GM21381 (cell line): ENCODE results near the gene TRRAP.

ENCODE experiments used
- ATAC-seq: cut with Tn5 transposase; IDR thresholded peaks from one replicate; pipeline ENCODE4 v1.9.1; 2021; ENCODE audit warnings: mild to moderate bottlenecking, moderate library complexity; ENCODE audit not compliant: unreplicated experiment

Gene TRRAP

DNA sequence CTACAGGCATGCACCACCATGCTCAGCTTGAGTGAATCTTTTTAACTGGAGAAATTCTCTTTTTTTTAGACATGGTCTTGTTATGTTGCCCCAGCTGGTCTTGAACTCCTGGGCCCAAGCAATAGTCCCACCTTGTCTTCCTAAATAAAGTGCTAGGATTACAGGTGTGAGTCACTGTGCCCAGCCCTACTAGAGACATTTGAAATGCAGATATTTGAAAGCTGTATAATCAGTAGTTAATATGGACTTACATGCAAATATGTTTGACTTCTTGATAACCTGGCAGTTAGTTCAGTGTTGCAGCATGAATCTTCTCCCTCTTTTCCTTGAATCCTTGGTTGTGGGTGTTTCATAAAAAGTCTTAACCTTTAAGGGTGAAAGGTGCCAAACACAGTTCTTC lies 8.7 kb downstream of the TRRAP start:
- no peak for ATAC-seq

DNA sequence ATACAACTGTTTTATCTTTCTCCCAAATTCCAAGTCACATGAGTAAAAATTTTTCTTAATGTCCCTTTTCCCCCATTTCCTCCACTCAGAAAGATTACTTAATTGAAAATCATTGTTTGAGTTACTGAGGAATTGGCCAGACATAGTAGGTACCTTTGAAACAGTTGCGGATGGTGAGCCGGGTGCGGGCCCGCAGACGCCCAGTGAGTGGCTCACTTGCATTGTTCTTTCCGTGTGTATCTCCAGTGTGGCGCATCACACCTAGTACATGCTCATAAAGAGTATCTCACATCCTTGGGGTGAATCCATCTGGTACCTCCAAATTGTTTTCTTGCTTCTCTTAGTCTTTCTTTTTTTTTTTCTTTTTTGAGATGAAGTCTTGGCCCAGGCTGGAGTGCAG lies 14.3 kb downstream of the TRRAP start:
- ATAC-seq: no peak

DNA sequence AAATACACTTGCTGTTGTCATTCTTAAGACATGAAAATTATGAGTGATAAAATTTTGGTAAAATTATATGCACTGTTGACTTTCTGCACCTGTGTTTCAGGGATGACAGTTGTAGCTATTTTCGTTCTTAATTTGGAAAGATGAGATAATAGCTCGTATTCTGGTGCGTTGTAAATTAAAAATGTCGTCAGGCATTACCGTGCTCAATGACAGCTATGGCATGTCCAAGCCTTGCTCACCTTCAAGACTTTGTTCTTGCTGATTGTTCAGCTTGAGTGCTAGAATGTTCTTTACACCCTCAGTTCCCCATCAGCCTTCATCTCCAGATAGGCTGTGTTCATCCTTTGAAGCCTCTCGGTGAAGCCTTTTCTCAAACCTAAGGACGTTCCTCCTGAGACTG lies 21.5 kb downstream of the TRRAP start:
- no peak for ATAC-seq

DNA sequence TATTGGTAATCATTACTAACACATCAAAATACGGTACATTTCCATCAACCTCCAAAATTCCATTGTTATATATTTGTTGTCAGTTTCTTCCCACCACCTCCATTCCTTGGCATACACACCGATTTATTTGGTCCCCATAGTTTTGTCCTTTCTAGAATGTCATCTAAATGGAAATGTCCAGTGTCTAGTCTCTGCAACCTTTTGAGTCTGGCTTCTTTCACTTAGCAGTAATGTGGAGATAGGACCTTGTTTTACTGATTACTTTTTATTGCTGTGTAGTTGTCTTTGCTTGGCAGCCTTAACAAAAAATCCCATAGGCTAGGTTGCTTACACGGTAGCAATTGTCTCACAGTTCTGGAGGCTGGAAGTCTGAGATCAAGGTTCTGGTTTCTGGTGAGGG lies 22.5 kb downstream of the TRRAP start:
- ATAC-seq: no peak

DNA sequence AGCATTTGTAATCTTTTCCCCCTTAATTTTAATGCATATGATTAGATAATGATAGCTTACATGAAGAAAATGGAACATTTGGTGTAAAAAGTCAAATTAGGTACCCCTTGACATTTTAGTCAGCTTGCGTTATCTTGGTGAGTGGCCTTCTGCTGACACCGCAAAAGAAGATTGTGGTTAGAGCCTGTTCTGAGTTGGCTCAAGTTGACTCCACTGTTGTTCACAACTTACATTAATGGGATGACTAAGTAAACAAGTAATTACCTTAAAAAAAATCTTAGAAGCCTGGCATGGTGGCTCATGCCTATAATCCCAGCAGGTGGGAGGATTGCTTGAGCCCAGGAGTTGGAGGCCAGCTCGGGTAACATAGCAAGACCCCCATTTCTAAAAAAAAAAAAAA lies 24.2 kb downstream of the TRRAP start:
- no peak for ATAC-seq

DNA sequence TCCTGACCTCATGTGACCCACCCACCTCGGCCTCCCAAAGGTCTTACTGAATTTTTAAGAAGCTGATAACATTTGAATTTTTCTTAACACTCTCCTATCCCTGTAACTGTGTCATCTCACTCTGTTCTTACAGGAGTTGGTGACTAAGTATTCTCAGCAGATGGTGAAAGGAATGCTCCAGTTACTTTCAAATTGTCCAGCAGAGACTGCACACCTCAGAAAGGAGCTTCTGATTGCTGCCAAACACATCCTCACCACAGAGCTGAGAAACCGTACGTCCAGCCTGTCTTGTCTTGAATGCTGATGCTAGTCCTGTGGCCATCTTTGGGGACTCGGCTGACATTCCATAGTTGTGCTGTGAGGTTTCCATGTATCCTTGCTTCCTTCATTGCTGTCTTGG lies 24.9 kb downstream of the TRRAP start:
- no peak for ATAC-seq

DNA sequence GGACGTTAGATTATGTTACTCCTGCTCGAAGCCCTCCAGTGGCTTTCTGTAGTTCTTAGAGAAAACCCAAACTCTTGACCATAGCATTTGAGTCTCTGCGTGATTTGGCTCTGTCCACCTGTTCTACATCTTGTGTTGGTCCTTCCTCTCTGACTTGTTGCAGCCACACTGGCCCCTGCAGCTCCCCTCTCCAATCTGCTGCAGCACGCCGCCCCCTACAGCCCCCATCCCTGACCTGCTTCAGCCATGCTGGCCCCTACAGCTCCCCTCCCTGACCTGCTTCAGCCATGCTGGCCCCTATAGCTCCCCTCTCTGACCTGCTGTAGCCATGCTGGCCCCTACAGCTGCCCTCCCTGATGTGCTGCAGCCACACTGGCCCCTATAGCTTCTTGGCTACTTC lies 29.2 kb downstream of the TRRAP start:
- ATAC-seq: no peak

DNA sequence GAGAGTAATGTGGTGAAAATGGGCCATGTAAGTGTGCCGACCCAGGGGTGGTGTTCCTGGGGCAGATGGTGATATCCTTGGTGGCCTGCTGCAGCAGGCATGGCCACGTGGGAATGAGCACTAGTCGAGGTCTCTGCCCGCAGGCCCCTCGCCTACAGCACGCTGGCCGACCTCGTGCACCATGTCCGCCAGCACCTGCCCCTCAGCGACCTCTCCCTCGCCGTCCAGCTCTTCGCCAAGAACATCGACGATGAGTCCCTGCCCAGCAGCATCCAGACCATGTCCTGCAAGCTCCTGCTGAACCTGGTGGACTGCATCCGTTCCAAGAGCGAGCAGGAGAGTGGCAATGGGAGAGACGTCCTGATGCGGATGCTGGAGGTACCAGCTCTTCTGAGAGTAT lies 30.3 kb downstream of the TRRAP start:
- no peak for ATAC-seq

DNA sequence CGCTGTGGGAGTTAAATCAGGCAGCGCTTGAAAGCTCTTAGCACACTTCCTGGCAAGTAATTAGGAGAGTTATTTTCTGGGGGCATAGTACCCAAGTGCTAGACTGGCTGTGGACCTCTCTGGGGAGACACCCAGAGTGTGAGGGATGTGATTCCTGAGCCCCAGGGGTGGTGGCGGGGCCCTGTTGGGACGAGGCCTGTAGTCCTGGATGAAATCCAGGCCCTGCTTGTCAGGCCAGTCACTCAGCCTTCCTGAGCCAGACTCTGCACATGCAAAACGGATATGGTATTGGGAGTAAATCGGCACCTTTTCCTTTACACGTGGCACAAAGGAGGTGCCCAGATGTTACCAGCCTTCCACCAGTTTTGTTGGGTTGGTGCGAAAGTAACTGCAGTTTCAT lies 31.2 kb downstream of the TRRAP start:
- ATAC-seq: no peak

DNA sequence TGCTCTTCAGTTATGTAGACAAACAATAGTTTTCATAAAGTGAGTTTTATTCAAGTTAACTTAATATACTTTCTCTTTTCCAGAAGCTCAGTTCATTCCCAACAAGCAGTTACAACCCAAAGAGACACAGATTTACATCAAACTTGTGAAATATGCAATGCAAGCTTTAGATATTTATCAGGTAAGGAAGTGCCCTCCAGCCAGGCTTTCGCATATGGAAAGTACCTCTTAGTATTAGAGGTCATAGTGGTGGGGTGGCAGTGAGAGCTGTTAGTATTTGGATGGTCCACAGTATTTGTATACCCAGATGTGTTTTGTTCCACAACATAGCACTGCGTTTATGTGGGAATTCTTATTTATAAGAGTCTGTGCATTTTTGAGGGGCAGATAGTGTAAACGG lies 32.1 kb downstream of the TRRAP start:
- ATAC-seq: no peak

DNA sequence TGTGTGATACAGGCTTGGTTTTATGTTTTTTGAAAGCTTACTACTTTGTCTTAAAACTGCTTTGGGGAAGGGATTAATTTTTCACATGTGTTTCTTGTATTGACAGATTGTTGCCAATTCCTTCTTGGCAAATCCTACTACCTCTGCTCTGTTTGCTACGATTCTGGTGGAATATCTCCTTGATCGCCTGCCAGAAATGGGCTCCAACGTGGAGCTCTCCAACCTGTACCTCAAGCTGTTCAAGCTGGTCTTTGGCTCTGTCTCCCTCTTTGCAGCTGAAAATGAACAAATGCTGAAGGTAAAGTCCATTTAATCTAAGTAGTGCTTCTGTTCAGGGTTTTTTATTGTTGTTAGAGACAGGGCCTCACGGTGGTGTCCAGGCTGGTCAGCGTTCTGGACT lies 33.6 kb downstream of the TRRAP start:
- ATAC-seq: no peak

DNA sequence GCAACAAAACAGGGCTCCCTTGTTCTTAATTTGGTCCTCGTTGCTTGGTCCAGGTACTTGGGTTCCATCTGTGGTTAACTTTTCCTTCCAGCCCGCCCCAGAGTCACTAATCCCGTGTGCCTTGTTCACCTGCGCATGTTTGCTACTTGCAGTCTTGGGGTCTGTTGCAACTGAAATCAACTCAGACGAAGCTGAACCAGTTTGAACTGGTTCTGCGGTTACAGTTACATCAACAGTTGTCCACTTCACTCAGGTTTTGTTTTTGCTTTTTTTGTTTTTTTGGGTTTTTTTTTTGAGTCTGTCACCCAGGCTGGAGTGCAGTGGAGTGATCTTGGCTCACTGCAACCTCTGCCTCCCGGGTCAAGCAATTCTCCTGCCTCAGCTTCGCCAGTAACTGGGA lies 34.7 kb downstream of the TRRAP start:
- no peak for ATAC-seq

DNA sequence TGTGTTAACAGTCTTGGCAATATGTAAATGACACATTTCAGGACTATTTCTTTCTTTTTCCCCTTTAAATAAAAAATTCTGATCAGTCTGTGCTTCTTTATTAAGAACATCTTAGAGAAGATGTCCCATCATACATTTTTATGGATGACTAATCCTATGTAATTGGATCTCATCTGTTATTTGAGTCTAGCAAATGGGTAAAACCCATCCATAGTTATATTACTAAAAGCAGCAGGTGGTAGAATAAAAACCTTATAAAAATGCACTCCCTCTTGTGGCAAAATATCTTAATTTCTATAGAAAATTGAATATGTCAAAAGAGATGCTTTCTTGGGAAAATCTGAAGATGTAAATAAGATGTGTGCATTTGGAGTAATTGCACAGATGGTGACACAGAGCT lies 35.3 kb downstream of the TRRAP start:
- no peak for ATAC-seq

DNA sequence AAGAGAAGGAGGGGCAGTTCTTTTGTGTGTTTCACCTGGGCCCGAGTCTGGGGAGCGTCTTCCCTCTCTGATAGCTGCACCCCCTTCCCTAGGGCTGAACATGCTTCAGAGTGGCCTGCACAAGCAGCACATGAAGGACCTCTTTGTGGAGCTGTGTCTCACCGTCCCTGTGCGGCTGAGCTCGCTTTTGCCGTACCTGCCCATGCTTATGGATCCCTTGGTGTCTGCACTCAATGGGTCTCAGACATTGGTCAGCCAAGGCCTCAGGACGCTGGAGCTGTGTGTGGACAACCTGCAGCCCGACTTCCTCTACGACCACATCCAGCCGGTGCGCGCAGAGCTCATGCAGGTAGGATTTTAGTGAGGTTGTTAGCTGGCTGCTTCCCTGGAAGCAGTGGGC lies 39.0 kb downstream of the TRRAP start:
- ATAC-seq: no peak

DNA sequence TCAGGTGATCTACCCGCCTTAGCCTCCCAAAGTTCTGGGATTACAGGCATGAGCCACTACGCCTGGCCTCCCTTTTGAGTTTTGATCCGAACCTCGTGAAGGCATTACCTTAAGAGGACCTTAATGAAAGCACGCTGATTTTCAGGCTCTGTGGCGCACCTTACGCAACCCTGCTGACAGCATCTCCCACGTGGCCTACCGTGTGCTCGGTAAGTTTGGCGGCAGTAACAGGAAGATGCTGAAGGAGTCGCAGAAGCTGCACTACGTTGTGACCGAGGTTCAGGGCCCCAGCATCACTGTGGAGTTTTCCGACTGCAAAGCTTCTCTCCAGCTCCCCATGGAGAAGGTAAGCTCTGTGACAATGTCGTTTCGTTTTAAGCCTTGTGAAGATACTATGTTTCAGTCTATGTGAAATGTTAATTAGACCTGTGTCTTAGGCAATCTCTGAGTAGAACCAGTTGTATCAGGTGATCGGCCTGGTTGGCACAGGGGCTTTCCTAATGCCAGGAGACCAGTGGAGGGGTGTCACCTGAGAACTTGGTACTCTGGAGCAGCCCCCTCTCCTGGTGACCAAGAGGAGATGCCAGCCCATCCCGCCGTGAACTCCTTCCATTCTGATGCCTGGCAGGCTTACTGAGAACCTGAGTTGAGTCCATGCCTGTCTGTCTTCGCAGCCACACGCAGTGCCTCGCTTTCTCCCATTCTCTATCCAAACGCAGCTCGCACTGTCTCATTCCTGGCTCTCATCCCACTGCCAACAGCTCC lies 43.5 kb downstream of the TRRAP start:
- ATAC-seq: no peak

DNA sequence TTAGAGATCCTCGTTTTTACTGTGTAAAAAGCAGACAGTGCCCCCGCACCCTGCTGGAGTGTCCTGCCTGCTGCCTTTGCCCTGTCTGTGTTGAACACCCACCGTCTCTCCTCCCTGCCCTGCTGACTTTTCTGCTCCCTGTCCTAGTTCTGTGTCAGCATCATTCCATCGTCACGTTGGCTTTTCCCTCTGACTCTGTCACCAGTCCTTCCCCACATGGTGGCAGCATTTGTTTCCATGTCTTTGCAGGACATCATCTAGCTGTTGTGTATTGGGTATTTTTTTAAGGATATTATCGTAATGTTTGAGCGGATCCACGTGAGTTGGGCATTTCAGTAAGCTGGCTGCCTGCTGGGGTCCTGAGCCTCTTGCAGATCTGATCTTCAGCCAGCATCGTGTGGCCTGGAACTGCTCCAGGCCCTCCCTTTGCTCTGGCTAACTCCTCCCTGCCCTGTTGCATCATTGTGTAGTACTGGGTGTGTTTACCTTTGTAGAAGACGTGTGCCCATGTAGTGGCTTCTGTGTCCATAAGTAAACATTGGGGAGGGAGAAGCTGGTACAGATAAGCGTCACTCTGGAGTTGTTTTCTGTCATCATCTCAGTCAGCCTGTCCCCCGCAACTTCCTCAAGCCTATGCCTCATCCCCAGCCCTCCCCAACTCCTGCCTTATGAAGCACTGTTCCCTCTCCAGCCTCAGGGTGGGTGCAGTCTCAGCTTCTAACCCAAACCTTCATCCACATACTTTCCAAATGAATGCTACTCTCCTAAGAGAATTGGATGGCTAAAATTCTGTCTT lies 44.3 kb downstream of the TRRAP start:
- ATAC-seq: no peak

DNA sequence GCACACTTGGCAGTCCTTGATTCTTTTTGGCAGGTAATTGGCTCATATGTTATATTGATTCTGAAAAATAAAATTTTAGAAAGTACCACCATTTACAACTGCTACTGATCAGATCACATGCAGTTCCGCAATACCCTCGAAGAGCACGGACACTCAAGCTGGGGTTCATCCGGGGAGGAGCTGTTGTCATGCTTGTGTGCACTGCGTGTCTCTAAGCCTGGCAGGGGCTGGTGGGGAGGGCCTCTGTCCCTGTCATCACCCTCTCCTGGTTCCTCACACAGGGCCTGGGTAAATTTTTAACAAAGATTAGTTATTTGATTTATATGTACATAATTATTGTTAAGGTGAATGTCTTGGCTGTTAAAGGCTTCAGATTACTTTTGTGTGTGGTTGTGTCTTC lies 45.2 kb downstream of the TRRAP start:
- no peak for ATAC-seq

DNA sequence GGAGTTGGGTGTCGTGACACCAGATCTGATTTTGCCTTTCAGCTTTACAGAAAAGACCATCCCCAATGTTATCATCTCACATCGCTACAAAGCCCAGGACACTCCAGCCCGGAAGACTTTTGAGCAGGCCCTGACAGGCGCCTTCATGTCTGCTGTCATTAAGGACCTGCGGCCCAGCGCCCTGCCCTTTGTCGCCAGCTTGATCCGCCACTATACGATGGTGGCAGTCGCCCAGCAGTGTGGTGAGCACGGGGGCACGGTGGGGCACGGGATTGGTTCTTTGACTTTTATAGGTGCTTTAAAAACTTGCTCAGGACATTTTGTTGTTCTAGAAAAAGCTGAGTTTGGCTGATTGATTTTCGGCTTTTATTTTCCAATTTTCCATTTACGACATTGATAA lies 48.8 kb downstream of the TRRAP start:
- no peak for ATAC-seq

DNA sequence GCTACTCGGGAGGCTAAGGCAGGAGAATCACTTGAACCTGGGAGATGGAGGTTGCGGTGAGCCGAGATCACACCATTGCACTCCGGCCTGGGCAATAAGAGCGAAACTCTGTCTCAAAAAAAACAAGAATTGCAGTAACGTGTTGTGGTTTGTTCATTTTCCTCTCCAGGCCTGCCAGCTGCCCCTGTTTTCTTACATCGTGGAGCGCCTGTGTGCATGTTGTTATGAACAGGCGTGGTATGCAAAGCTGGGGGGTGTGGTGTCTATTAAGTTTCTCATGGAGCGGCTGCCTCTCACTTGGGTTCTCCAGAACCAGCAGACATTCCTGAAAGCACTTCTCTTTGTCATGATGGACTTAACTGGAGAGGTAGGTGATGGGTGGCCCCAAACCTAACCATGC lies 52.1 kb downstream of the TRRAP start:
- ATAC-seq: peak; percentile 66

DNA sequence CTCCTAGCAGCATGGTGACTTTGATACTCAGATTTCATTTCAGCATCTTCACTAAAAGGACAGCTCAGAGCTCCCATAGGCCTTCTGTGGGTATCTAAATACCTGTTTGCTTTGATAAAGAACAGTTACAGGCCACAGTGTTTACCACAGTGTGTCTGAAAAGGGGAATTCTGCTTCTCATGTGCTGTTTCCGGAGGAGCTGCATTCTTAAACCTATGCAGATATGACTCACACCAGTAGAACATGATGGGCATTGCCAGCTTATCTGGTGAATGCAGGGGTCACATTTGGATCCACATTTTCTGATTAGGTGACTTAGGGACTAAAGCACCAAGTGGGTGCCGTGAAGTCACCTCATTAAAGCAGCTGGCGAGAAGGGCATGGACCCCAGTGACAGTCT lies 52.6 kb downstream of the TRRAP start:
- peak; percentile 84 for ATAC-seq

DNA sequence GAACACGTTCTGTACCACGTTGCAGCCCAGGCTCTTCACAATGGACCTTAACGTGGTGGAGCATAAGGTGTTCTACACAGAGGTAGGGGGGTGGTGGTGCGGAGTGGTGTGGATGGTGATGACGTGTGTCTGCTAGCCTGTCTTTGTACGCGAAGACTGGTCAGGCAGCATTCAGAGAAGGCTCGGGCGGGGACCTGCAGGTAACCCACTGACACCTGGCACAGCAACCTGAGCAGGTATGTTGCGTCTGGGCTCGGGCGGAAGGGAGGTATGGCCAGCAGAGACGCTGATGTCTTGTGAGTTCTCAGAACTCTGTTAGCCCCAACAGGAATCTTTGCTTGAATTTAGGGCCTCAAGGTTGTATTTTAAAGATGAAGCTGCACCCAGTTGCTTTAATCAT lies 55.0 kb downstream of the TRRAP start:
- no peak for ATAC-seq

DNA sequence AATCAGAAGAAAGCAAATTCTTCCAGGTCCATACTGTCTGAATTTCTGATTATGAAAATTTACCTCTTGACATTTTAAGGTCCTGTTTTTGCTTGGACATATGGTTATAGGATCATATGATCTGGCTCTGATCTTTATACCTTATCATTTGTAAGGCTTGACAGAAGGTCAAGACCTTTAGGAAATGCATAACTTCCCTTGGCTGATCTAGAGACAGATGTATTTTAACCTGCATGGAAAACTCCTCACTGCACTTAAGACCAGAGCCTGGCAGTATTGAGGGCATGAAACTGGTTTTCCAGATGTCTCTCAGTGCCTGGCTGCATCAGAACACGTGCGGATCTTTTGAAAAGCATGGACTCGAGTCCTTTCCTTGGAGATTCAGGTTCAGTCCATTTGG lies 55.9 kb downstream of the TRRAP start:
- no peak for ATAC-seq

DNA sequence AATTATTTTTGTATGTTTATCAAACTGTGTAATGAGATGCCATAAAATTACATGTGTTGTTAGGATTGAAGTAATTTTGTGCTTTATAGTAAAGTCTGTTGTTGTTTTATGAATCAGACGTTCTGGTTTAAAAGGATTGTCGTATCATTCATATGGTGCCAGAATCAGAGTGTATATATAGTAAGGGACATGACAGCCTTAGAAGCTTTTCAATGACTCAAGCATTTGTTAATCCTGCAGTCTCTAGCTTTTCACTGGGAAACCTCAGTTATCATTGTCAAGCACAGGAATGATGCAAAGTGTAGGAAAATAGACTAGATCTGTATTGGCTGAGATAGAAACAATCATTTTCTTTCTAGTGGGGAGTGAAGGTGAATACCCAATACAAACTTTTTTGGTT lies 57.5 kb downstream of the TRRAP start:
- no peak for ATAC-seq
